GM12878 (cell line): ENCODE results near the gene TREH. TPM values are rescaled to one million over a fixed set of nuclear protein-coding genes. Genes with fewer than 3 reads are reported as not detected.
"Not testable (repeated sequence)": the region's sequence is repeated elsewhere in the genome, so short reads cannot be mapped to it uniquely, and the experiment has no call there.

Source experiments
- ATAC-seq: fragments of 200-7000 bp; cut with Tn5 transposase; 3 replicates; pipeline ENCODE4 v1.9.1; 2020; ENCODE audit warnings: mild to moderate bottlenecking, moderate library complexity
- BruUV-seq: library from RNA; stranded (reverse); fragments of 400-500 nt; replicated peaks from 2 replicates; lab custom pipeline; 2021; lab: Mats Ljungman, UMichigan
- CTCF ChIA-PET: fragments of 300-600 bp; sonication (Branson Sonifier 250); formaldehyde crosslinking; extraction: SDS; loops from one replicate; lab custom pipeline; 2021; ENCODE audit warnings: inconsistent platforms; lab: Yijun Ruan, JAX
- POLR2A ChIA-PET: fragments of 350-600 bp; formaldehyde crosslinking; extraction: SDS; loops from one replicate; lab custom pipeline; 2021; ENCODE audit warnings: inconsistent platforms; lab: Charles Lee
- RAD21 ChIA-PET: fragments of 300-600 bp; sonication (Branson Sonifier 250); formaldehyde crosslinking; loops from one replicate; lab custom pipeline; 2023; ENCODE audit warnings: antibody characterized with exemption; ENCODE audit not compliant: unreplicated experiment; lab: Charles Lee
- SMC1A ChIA-PET: fragments of 300-600 bp; sonication (Branson Sonifier 250); formaldehyde crosslinking; loops from one replicate; lab custom pipeline; 2023; ENCODE audit not compliant: unreplicated experiment, uncharacterized antibody; lab: Charles Lee
- DNase-seq: peaks from one replicate; pipeline ENCODE4 v3.0.0-alpha.2; 2011; ENCODE audit warnings: low read depth, low spot score
- FAIRE-seq: peaks from 3 replicates; lab custom pipeline; 2011; peaks lifted over from hg19 to GRCh38; lab: Jason Lieb, UNC
- H2AFZ ChIP-seq: 2 replicates; pipeline ENCODE4 v1.6.0; 2011; ENCODE audit warnings: low read depth, low read length, control low read depth; ENCODE audit not compliant: control insufficient read depth
- H3K27ac ChIP-seq: 2 replicates; pipeline ENCODE4 v1.5.1; 2011; ENCODE audit warnings: control low read depth; ENCODE audit not compliant: control insufficient read depth, insufficient read depth
- H3K27me3 ChIP-seq, 2 experiments: replicated peaks in 1 of 2; 2 replicates each; pipeline versions ENCODE4 v1.6.0 to v1.6.1; 2011; ENCODE audit warnings: low read length in 1 of 2; ENCODE audit not compliant: control insufficient read depth in 2 of 2, insufficient read depth in 2 of 2
- H3K36me3 ChIP-seq, 2 experiments: 2 replicates each; pipeline ENCODE4 v1.5.1; 2011; ENCODE audit warnings: low read length in 1 of 2; ENCODE audit not compliant: control insufficient read depth in 2 of 2, insufficient read depth in 2 of 2
- H3K4me1 ChIP-seq: 2 replicates; pipeline ENCODE4 v1.6.1; 2011; ENCODE audit warnings: mild to moderate bottlenecking, low read length, moderate library complexity, mixed read lengths; ENCODE audit not compliant: control insufficient read depth, insufficient read depth
- H3K4me2 ChIP-seq: 2 replicates; pipeline ENCODE4 v1.6.0; 2011; ENCODE audit warnings: control low read depth; ENCODE audit not compliant: control insufficient read depth, insufficient read depth
- H3K4me3 ChIP-seq: fragments of 200-600 bp; sonication (generic); 2 replicates; pipeline ENCODE4 v1.5.1; 2016
- H3K79me2 ChIP-seq: 2 replicates; pipeline ENCODE4 v1.6.0; 2011; ENCODE audit warnings: low read length; ENCODE audit not compliant: control insufficient read depth, insufficient read depth
- H3K9ac ChIP-seq: 2 replicates; pipeline ENCODE4 v1.8.0; 2011; ENCODE audit warnings: low read length, control low read depth, mixed read lengths; ENCODE audit not compliant: control insufficient read depth, insufficient read depth
- H3K9me3 ChIP-seq: replicated peaks from 3 replicates; pipeline ENCODE4 v1.5.1; 2011; ENCODE audit warnings: mild to moderate bottlenecking, low read length; ENCODE audit not compliant: control insufficient read depth, insufficient read depth
- H4K20me1 ChIP-seq: 2 replicates; pipeline ENCODE4 v1.6.0; 2011; ENCODE audit not compliant: control insufficient read depth, insufficient read depth
- CREB1 ChIP-seq: IDR thresholded peaks from 2 replicates; pipeline ENCODE4 v1.6.1; 2012; ENCODE audit warnings: low read depth, mild to moderate bottlenecking, inconsistent platforms
- WGBS: methylation state at CpG from one replicate; pipeline ENCODE4 v1.1.6; 2016; ENCODE audit warnings: low lambda C conversion rate; ENCODE audit not compliant: insufficient replicate concordance, insufficient coverage; ENCODE audit errors: missing lambda C conversion rate; 5-methylcytosine and 5-hydroxymethylcytosine counted together
- in situ Hi-C: fragments of 300-500 bp; cut with MboI; formaldehyde crosslinking; loops from 9 replicates; pipeline ENCODE4 v1.14.3; 2018; ENCODE audit warnings: mixed read lengths
- intact Hi-C: fragments of 100-400 bp; cut with micrococcal nuclease; formaldehyde crosslinking; loops from one replicate; pipeline ENCODE4 v1.14.2; 2022; ENCODE audit not compliant: unreplicated experiment
- polyA plus RNA-seq, 11 experiments: library from polyadenylated mRNA; depleted of rRNA in 4 of 11; unstranded in 6 of 11; stranded (reverse) in 5 of 11; fragments of >200 nt; fragmentation: Nextera tagmentation in 4 of 11; fragmentation: Illumina TruSeq in 1 of 11; extraction: Ambion mirVana in 4 of 11; extraction: Trizol in 1 of 11; gene quantifications; 1 replicate in 1 of 11; 2 replicates in 10 of 11; pipeline versions ENCODE4 v1.2.1 to v1.2.3, GENCODE V29; 2011 to 2016; ENCODE audit warnings: inconsistent platforms in 2 of 11, missing spikeins in 2 of 11, low read depth in 1 of 11
- total RNA-seq, 4 experiments: library from RNA; depleted of rRNA in 3 of 4; stranded (reverse); fragments of >200 nt in 3 of 4; fragmentation: Illumina TruSeq in 1 of 4; extraction: Trizol in 1 of 4; gene quantifications; 2 replicates each; pipeline versions ENCODE4 v1.2.1 to v1.2.3, GENCODE V29; 2013 to 2021

The TREH gene
- total and polyA plus RNA-seq, 10 of the 15 experiments (the other 5 are each of a cell fraction or from before 2014, with no cell fraction given): not detected

GRCh38 chr11:118714816-118715215 lies 35.4 kb upstream of the TREH start:
- H3K4me3 ChIP-seq: no peak overlapping the region
- intact Hi-C loops: no loop called here
- no peaks in the 10 kb centered on the region for H3K9me3 ChIP-seq
- H3K27me3 ChIP-seq: no peaks in the 10 kb centered on the region
- no peak overlapping the region for H3K4me2 ChIP-seq
- no peak for TF ChIP-seq CREB1
- TF ChIP-seq, all 136 proteins: peak for 0
- Histone ChIP-seq H3K27ac (peak overlapping the region; percentile 43; the same call in 1 of the 2 replicates), H4K20me1 (no peaks in the 10 kb centered on the region), H3K9ac (no peak overlapping the region), H3K79me2 (no peaks in the 10 kb centered on the region), H3K4me1 (peaks cover 12% of the 10 kb centered on the region), H2AFZ (no peak overlapping the region), H3K36me3 (no peaks in the 10 kb centered on the region)
- DNase-seq (no peak), FAIRE-seq (no peak), ATAC-seq (no peak)
- CTCF ChIA-PET: interaction anchor here (1.5 to 2.0 kb wide), 3 partner anchors 17 to 180 kb away, joined by 3 to 9 read pairs (median 8); no protein-coding TSS in a partner anchor
- RAD21 ChIA-PET: interaction anchor here (0.6 kb wide), 1 partner anchor 127 kb away, joined by 3 read pairs; no protein-coding TSS in a partner anchor
- SMC1A ChIA-PET: interaction anchor here (0.6 to 1.4 kb wide), 3 partner anchors 20 to 140 kb away, joined by 3 read pairs; no protein-coding TSS in a partner anchor
- POLR2A ChIA-PET: interaction anchor here (0.6 kb wide), 2 partner anchors 58 to 239 kb away, joined by 3 read pairs; no protein-coding TSS in a partner anchor
- BruUV-seq: no TSS peak
- in situ Hi-C loops: no loop called here

GRCh38 chr11:118714416-118714815 lies 35.0 kb upstream of the TREH start:
- H4K20me1 ChIP-seq, H3K27ac ChIP-seq, RAD21 ChIA-PET, H3K4me2 ChIP-seq, H3K79me2 ChIP-seq, H3K27me3 ChIP-seq, BruUV-seq, POLR2A ChIA-PET, SMC1A ChIA-PET, DNase-seq, H2AFZ ChIP-seq, H3K9ac ChIP-seq, intact Hi-C loops, H3K9me3 ChIP-seq, ATAC-seq, H3K4me3 ChIP-seq, in situ Hi-C loops, H3K36me3 ChIP-seq, FAIRE-seq: not testable (repeated sequence)
- CTCF ChIA-PET: interaction anchor here (1.8 to 2.0 kb wide), 2 partner anchors 17 to 25 kb away, joined by 8 to 9 read pairs; no protein-coding TSS in a partner anchor
- 78% methylated on average over 4 of the region's 5 CpGs for WGBS
- H3K4me1 ChIP-seq: peaks cover 12% of the 10 kb centered on the region
